ENCODE results near the gene CCNF.

DNA sequence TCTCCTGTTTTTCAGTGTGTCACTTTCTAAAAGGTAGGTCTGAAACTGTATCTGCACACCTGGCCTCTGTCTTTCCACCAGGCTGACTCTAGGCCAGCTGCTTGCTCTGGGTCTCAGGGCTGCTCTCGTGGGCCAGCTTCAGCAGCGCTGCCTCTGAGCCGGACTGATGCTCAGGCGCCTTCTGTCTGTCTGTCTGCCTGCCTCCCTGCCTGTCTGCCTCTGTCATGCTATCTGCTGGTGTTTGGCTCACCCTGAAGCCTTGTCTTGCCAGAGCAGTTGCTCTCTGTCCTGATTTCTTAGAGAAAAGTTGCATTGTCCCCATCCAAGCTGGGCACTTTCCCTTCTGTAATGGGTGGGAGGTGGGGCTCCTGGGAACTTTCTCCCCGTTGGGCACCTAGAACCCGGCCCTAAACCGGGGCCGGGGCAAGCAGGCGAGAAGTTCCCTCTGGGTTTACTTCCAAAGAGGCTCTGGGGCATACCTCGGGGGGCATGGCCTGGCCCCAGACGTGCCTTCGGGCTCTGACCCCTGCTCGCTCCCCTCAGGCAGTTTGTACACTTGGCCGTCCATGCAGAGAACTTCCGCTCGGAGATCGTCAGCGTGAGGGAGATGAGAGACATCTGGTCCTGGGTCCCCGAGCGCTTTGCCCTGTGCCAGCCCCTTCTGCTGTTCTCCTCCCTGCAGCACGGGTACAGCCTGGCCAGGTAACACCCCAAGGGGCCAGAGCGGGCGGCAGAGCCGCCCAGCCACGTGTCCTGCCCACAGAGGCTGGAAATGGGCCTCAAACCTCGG, 68.6 kb downstream of the CCNF start:
- TF ChIP-seq ZNF274 (IDR thresholded peaks at IDR 0.05; ENCODE audit: low read depth, low read length) (no peak), YY1 (IDR thresholded peaks at IDR 0.05; ENCODE audit: insufficient read depth, insufficient read length) (no peak), SUZ12 (IDR thresholded peaks at IDR 0.05; ENCODE audit: extremely low read depth, insufficient read depth, insufficient read length) (no peak)

All from NT2/D1 (cell line).